GM12878 (cell line): Measurements from ENCODE around the gene SLC66A1. TPM values are rescaled to one million over a fixed set of nuclear protein-coding genes. Genes with fewer than 3 reads are reported as not detected.

Experiments
- ATAC-seq: fragments of 200-7000 bp; cut with Tn5 transposase; 3 replicates; pipeline ENCODE4 v1.9.1; 2020; ENCODE audit warnings: mild to moderate bottlenecking, moderate library complexity
- BruUV-seq: library from RNA; stranded (reverse); fragments of 400-500 nt; replicated peaks from 2 replicates; lab custom pipeline; 2021; lab: Mats Ljungman, UMichigan
- CTCF ChIA-PET: fragments of 300-600 bp; sonication (Branson Sonifier 250); formaldehyde crosslinking; extraction: SDS; loops from one replicate; lab custom pipeline; 2021; ENCODE audit warnings: inconsistent platforms; lab: Yijun Ruan, JAX
- POLR2A ChIA-PET: fragments of 350-600 bp; formaldehyde crosslinking; extraction: SDS; loops from one replicate; lab custom pipeline; 2021; ENCODE audit warnings: inconsistent platforms; lab: Charles Lee
- RAD21 ChIA-PET: fragments of 300-600 bp; sonication (Branson Sonifier 250); formaldehyde crosslinking; loops from one replicate; lab custom pipeline; 2023; ENCODE audit warnings: antibody characterized with exemption; ENCODE audit not compliant: unreplicated experiment; lab: Charles Lee
- SMC1A ChIA-PET: fragments of 300-600 bp; sonication (Branson Sonifier 250); formaldehyde crosslinking; loops from one replicate; lab custom pipeline; 2023; ENCODE audit not compliant: unreplicated experiment, uncharacterized antibody; lab: Charles Lee
- DNase-seq: peaks from one replicate; pipeline ENCODE4 v3.0.0-alpha.2; 2011; ENCODE audit warnings: low read depth, low spot score
- FAIRE-seq: peaks from 3 replicates; lab custom pipeline; 2011; peaks lifted over from hg19 to GRCh38; lab: Jason Lieb, UNC
- H2AFZ ChIP-seq: 2 replicates; pipeline ENCODE4 v1.6.0; 2011; ENCODE audit warnings: low read depth, low read length, control low read depth; ENCODE audit not compliant: control insufficient read depth
- H3K27ac ChIP-seq: 2 replicates; pipeline ENCODE4 v1.5.1; 2011; ENCODE audit warnings: control low read depth; ENCODE audit not compliant: control insufficient read depth, insufficient read depth
- H3K27me3 ChIP-seq, 2 experiments: replicated peaks in 1 of 2; 2 replicates each; pipeline versions ENCODE4 v1.6.0 to v1.6.1; 2011; ENCODE audit warnings: low read length in 1 of 2; ENCODE audit not compliant: control insufficient read depth in 2 of 2, insufficient read depth in 2 of 2
- H3K36me3 ChIP-seq, 2 experiments: 2 replicates each; pipeline ENCODE4 v1.5.1; 2011; ENCODE audit warnings: low read length in 1 of 2; ENCODE audit not compliant: control insufficient read depth in 2 of 2, insufficient read depth in 2 of 2
- H3K4me1 ChIP-seq: 2 replicates; pipeline ENCODE4 v1.6.1; 2011; ENCODE audit warnings: mild to moderate bottlenecking, low read length, moderate library complexity, mixed read lengths; ENCODE audit not compliant: control insufficient read depth, insufficient read depth
- H3K4me2 ChIP-seq: 2 replicates; pipeline ENCODE4 v1.6.0; 2011; ENCODE audit warnings: control low read depth; ENCODE audit not compliant: control insufficient read depth, insufficient read depth
- H3K4me3 ChIP-seq: fragments of 200-600 bp; sonication (generic); 2 replicates; pipeline ENCODE4 v1.5.1; 2016
- H3K79me2 ChIP-seq: 2 replicates; pipeline ENCODE4 v1.6.0; 2011; ENCODE audit warnings: low read length; ENCODE audit not compliant: control insufficient read depth, insufficient read depth
- H3K9ac ChIP-seq: 2 replicates; pipeline ENCODE4 v1.8.0; 2011; ENCODE audit warnings: low read length, control low read depth, mixed read lengths; ENCODE audit not compliant: control insufficient read depth, insufficient read depth
- H3K9me3 ChIP-seq: replicated peaks from 3 replicates; pipeline ENCODE4 v1.5.1; 2011; ENCODE audit warnings: mild to moderate bottlenecking, low read length; ENCODE audit not compliant: control insufficient read depth, insufficient read depth
- H4K20me1 ChIP-seq: 2 replicates; pipeline ENCODE4 v1.6.0; 2011; ENCODE audit not compliant: control insufficient read depth, insufficient read depth
- BACH1 ChIP-seq: fragments of 450-650 bp; IDR thresholded peaks from 2 replicates; pipeline ENCODE4 v1.6.1; 2017; ENCODE audit warnings: mild to moderate bottlenecking, borderline replicate concordance
- BRCA1 ChIP-seq: IDR thresholded peaks from 2 replicates; pipeline ENCODE4 v1.6.1; 2011; ENCODE audit warnings: low read depth, low read length, improper control_type of control experiment
- CHD1 ChIP-seq: IDR thresholded peaks from 2 replicates; pipeline ENCODE4 v1.6.1; 2012; ENCODE audit warnings: low read depth, low read length, improper control_type of control experiment
- PAX8 ChIP-seq: fragments of 450-650 bp; IDR thresholded peaks from 2 replicates; pipeline ENCODE4 v1.6.1; 2017; ENCODE audit warnings: mild to moderate bottlenecking, moderate library complexity
- PBX3 ChIP-seq: IDR thresholded peaks from 2 replicates; pipeline ENCODE4 v1.6.1; 2011; ENCODE audit warnings: mild to moderate bottlenecking, low read depth, low read length, moderate library complexity; ENCODE audit not compliant: insufficient replicate concordance
- RAD21 ChIP-seq: IDR thresholded peaks from 2 replicates; pipeline ENCODE4 v1.6.1; 2011; ENCODE audit warnings: mild to moderate bottlenecking, low read depth, low read length, moderate library complexity; ENCODE audit not compliant: insufficient read depth
- RB1 ChIP-seq: fragments of 450-650 bp; formaldehyde crosslinking; IDR thresholded peaks from 2 replicates; pipeline ENCODE4 v1.6.1; 2017; ENCODE audit warnings: mild to moderate bottlenecking, borderline replicate concordance
- RELA ChIP-seq: fragments of 450-650 bp; IDR thresholded peaks from 2 replicates; pipeline ENCODE4 v1.8.0; 2014; ENCODE audit warnings: borderline replicate concordance; ENCODE audit not compliant: partially characterized antibody
- SMC3 ChIP-seq: IDR thresholded peaks from 2 replicates; pipeline ENCODE4 v1.6.1; 2011; ENCODE audit warnings: low read length, improper control_type of control experiment, borderline replicate concordance
- SUPT20H ChIP-seq: IDR thresholded peaks from 2 replicates; pipeline ENCODE4 v1.6.1; 2011; ENCODE audit warnings: low read depth, mild to moderate bottlenecking, low read length, moderate library complexity, borderline replicate concordance; ENCODE audit not compliant: control insufficient read depth
- TCF7 ChIP-seq: IDR thresholded peaks from 2 replicates; pipeline ENCODE4 v1.6.1; 2014; ENCODE audit warnings: antibody characterized with exemption, borderline replicate concordance
- ZZZ3 ChIP-seq: IDR thresholded peaks from 2 replicates; pipeline ENCODE4 v1.6.1; 2011; ENCODE audit warnings: low read depth; ENCODE audit not compliant: control insufficient read depth, insufficient read length
- WGBS: methylation state at CpG from one replicate; pipeline ENCODE4 v1.1.6; 2016; ENCODE audit warnings: low lambda C conversion rate; ENCODE audit not compliant: insufficient replicate concordance, insufficient coverage; ENCODE audit errors: missing lambda C conversion rate; 5-methylcytosine and 5-hydroxymethylcytosine counted together
- in situ Hi-C: fragments of 300-500 bp; cut with MboI; formaldehyde crosslinking; loops from 9 replicates; pipeline ENCODE4 v1.14.3; 2018; ENCODE audit warnings: mixed read lengths
- intact Hi-C: fragments of 100-400 bp; cut with micrococcal nuclease; formaldehyde crosslinking; loops from one replicate; pipeline ENCODE4 v1.14.2; 2022; ENCODE audit not compliant: unreplicated experiment
- polyA plus RNA-seq, 11 experiments: library from polyadenylated mRNA; depleted of rRNA in 4 of 11; unstranded in 6 of 11; stranded (reverse) in 5 of 11; fragments of >200 nt; fragmentation: Nextera tagmentation in 4 of 11; fragmentation: Illumina TruSeq in 1 of 11; extraction: Ambion mirVana in 4 of 11; extraction: Trizol in 1 of 11; gene quantifications; 1 replicate in 1 of 11; 2 replicates in 10 of 11; pipeline versions ENCODE4 v1.2.1 to v1.2.3, GENCODE V29; 2011 to 2016; ENCODE audit warnings: inconsistent platforms in 2 of 11, missing spikeins in 2 of 11, low read depth in 1 of 11
- total RNA-seq, 4 experiments: library from RNA; depleted of rRNA in 3 of 4; stranded (reverse); fragments of >200 nt in 3 of 4; fragmentation: Illumina TruSeq in 1 of 4; extraction: Trizol in 1 of 4; gene quantifications; 2 replicates each; pipeline versions ENCODE4 v1.2.1 to v1.2.3, GENCODE V29; 2013 to 2021

The SLC66A1 gene
- total and polyA plus RNA-seq, 10 of the 15 experiments (the other 5 are each of a cell fraction or from before 2014, with no cell fraction given), result 0.58 to 22.0 (median 10.2) TPM

GRCh38 chr1:19348441-19349198 lies 36.5 kb downstream of the SLC66A1 start:
- H3K79me2 ChIP-seq, result no peaks in the 10 kb centered on the region
- H2AFZ ChIP-seq, result no peak overlapping the region
- ATAC-seq, result no peak
- SMC1A ChIA-PET, result interaction anchor here (1.3 kb wide), 1 partner anchor 234 kb away, joined by 3 read pairs; no protein-coding TSS in a partner anchor
- no peaks in the 10 kb centered on the region for H4K20me1 ChIP-seq
- no peaks in the 10 kb centered on the region for H3K4me1 ChIP-seq
- H3K36me3 ChIP-seq, result peaks cover 12 to 45% of the 10 kb centered on the region in 2 experiments
- H3K9me3 ChIP-seq, result no peaks in the 10 kb centered on the region
- in situ Hi-C loops, result no loop called here
- WGBS, result 95% methylated on average over 15 of the region's 15 CpGs
- intact Hi-C loops, result no loop called here
- H3K9ac ChIP-seq, result no peak overlapping the region
- BruUV-seq, result no TSS peak
- H3K27ac ChIP-seq, result no peak overlapping the region
- TF ChIP-seq BRCA1 (no peak), RELA (no peak), CHD1 (no peak)
- DNase-seq, result no peak
- RAD21 ChIA-PET, result no interaction called here
- no peak overlapping the region for H3K4me2 ChIP-seq
- CTCF ChIA-PET, result interaction anchor here (0.6 to 1.3 kb wide), 3 partner anchors 42 to 303 kb away, joined by 3 read pairs; no protein-coding TSS in a partner anchor
- no peak for FAIRE-seq
- POLR2A ChIA-PET, result no interaction called here
- no peaks in the 10 kb centered on the region for H3K27me3 ChIP-seq
- H3K4me3 ChIP-seq, result no peak overlapping the region

GRCh38 chr1:19349999-19350398 lies 37.9 kb downstream of the SLC66A1 start:
- DNase-seq, result no peak
- 98% methylated on average over 16 of the region's 17 CpGs for WGBS
- no peak overlapping the region for H2AFZ ChIP-seq
- no peaks in the 10 kb centered on the region for H4K20me1 ChIP-seq
- ChIA-PET SMC1A (no interaction called here), RAD21 (no interaction called here), POLR2A (no interaction called here), CTCF (no interaction called here)
- no peaks in the 10 kb centered on the region for H3K27me3 ChIP-seq
- BruUV-seq, result no TSS peak
- peaks cover 17 to 44% of the 10 kb centered on the region in 2 experiments for H3K36me3 ChIP-seq
- H3K79me2 ChIP-seq, result no peaks in the 10 kb centered on the region
- H3K4me3 ChIP-seq, result no peak overlapping the region
- H3K9ac ChIP-seq, result no peak overlapping the region
- intact Hi-C loops, result no loop called here
- no peak for FAIRE-seq
- no peaks in the 10 kb centered on the region for H3K9me3 ChIP-seq
- H3K4me1 ChIP-seq, result no peaks in the 10 kb centered on the region
- no peak overlapping the region for H3K4me2 ChIP-seq
- no peak overlapping the region for H3K27ac ChIP-seq
- in situ Hi-C loops, result no loop called here
- ATAC-seq, result no peak
- no peak for TF ChIP-seq SMC3
- no peak for TF ChIP-seq ZZZ3
- no peak for TF ChIP-seq RAD21
- no peak for TF ChIP-seq SUPT20H
- TF ChIP-seq PBX3, result no peak
- TF ChIP-seq TCF7, result no peak
- TF ChIP-seq RB1, result no peak
- TF ChIP-seq BACH1, result no peak
- no peak for TF ChIP-seq PAX8
